GM19240 (cell line): ENCODE data around the gene ESPNL.
"Not testable (repeated sequence)": the region's sequence is repeated elsewhere in the genome, so short reads cannot be mapped to it uniquely, and the experiment has no call there.

ENCODE experiments used
- DNase-seq: peaks from one replicate; pipeline ENCODE4 v3.0.0; 2011; ENCODE audit warnings: low spot score; ENCODE audit not compliant: insufficient read length

ESPNL gene

GRCh38 chr2:238168196-238169047 is 68.3 kb downstream of the ESPNL start:
- DNase-seq = no peak

- DNase-seq = no peak
Measured at GRCh38 chr2:238169048-238169707, 69.0 kb downstream of the ESPNL start.

GRCh38 chr2:238169708-238170251 is 69.6 kb downstream of the ESPNL start:
- DNase-seq = no peak

GRCh38 chr2:238170386-238171071 is 70.4 kb downstream of the ESPNL start:
- no peak for DNase-seq

GRCh38 chr2:238171072-238171431 is 70.9 kb downstream of the ESPNL start:
- not testable (repeated sequence) for DNase-seq

- DNase-seq = no peak
Measured at GRCh38 chr2:238171575-238172187, 71.5 kb downstream of the ESPNL start.

GRCh38 chr2:238172439-238172838 is 72.3 kb downstream of the ESPNL start:
- no peak for DNase-seq

GRCh38 chr2:238173692-238174091 is 73.6 kb downstream of the ESPNL start:
- DNase-seq = no peak

GRCh38 chr2:238174291-238174690 is 74.2 kb downstream of the ESPNL start:
- DNase-seq = no peak

- no peak for DNase-seq
Measured at GRCh38 chr2:238174701-238175100, 74.6 kb downstream of the ESPNL start.

- DNase-seq = no peak
Measured at GRCh38 chr2:238176613-238177012, 76.5 kb downstream of the ESPNL start.

GRCh38 chr2:238180554-238180953 is 80.4 kb downstream of the ESPNL start:
- no peak for DNase-seq

GRCh38 chr2:238182362-238182761 is 82.2 kb downstream of the ESPNL start:
- DNase-seq = no peak
